ENCODE results near the gene PIH1D1.

PIH1D1 gene

GRCh38 chr19:49451430-49452181 lies at the start of gene PIH1D1:
Gene PIH1D1, minus strand, starts transcription at chr19:49451814. Its CDS starts 240 bp downstream, at chr19:49451574.
- DNase-seq (ENCODE audit: low read depth), result peak; percentile 88

GRCh38 chr19:49499030-49499670 lies 47.5 kb upstream of the PIH1D1 start:
- no peak for DNase-seq (ENCODE audit: low read depth)

- DNase-seq (ENCODE audit: low read depth), result no peak
Observed at GRCh38 chr19:49498475-49498874, 46.9 kb upstream of the PIH1D1 start.

- no peak for DNase-seq (ENCODE audit: low read depth)
Observed at GRCh38 chr19:49497789-49498103, 46.1 kb upstream of the PIH1D1 start.

GRCh38 chr19:49497047-49497788 lies 45.6 kb upstream of the PIH1D1 start:
- DNase-seq (ENCODE audit: low read depth), result no peak

GRCh38 chr19:49496574-49497008 lies 45.0 kb upstream of the PIH1D1 start:
- no peak for DNase-seq (ENCODE audit: low read depth)

- DNase-seq (ENCODE audit: low read depth), result no peak
Observed at GRCh38 chr19:49492573-49493405, 41.2 kb upstream of the PIH1D1 start.

GRCh38 chr19:49491804-49492572 lies 40.4 kb upstream of the PIH1D1 start:
- no peak for DNase-seq (ENCODE audit: low read depth)

- DNase-seq (ENCODE audit: low read depth), result no peak
Observed at GRCh38 chr19:49491030-49491803, 39.6 kb upstream of the PIH1D1 start.

GRCh38 chr19:49490287-49491029 lies 38.8 kb upstream of the PIH1D1 start:
- DNase-seq (ENCODE audit: low read depth), result no peak

- DNase-seq (ENCODE audit: low read depth), result no peak
Observed at GRCh38 chr19:49489601-49490167, 38.1 kb upstream of the PIH1D1 start.

GRCh38 chr19:49488863-49489537 lies 37.4 kb upstream of the PIH1D1 start:
- no peak for DNase-seq (ENCODE audit: low read depth)

- DNase-seq (ENCODE audit: low read depth), result no peak
Observed at GRCh38 chr19:49488046-49488862, 36.6 kb upstream of the PIH1D1 start.

- peak; percentile 99 for DNase-seq (ENCODE audit: low read depth)
Observed at GRCh38 chr19:49487277-49488045, 35.8 kb upstream of the PIH1D1 start, which contains the start of gene RPL13A. Gene RPL13A, plus strand, starts transcription at chr19:49487608. Its CDS starts 22 bp downstream, at chr19:49487630.

GRCh38 chr19:49486710-49487276 lies 35.2 kb upstream of the PIH1D1 start:
- no peak for DNase-seq (ENCODE audit: low read depth)

GRCh38 chr19:49486232-49486631 lies 34.6 kb upstream of the PIH1D1 start:
- no peak for DNase-seq (ENCODE audit: low read depth)
